Dedifferentiated amniotic fluid mesenchymal stem cell (primary cell): Measurements from ENCODE around the gene NEB.
"Not testable (repeated sequence)": the region's sequence is repeated elsewhere in the genome, so short reads cannot be mapped to it uniquely, and the experiment has no call there.

Experiments
- DNase-seq: peaks from one replicate; pipeline ENCODE4 v3.0.0-alpha.2; 2016; ENCODE audit errors: extremely low spot score

The NEB gene

DNA sequence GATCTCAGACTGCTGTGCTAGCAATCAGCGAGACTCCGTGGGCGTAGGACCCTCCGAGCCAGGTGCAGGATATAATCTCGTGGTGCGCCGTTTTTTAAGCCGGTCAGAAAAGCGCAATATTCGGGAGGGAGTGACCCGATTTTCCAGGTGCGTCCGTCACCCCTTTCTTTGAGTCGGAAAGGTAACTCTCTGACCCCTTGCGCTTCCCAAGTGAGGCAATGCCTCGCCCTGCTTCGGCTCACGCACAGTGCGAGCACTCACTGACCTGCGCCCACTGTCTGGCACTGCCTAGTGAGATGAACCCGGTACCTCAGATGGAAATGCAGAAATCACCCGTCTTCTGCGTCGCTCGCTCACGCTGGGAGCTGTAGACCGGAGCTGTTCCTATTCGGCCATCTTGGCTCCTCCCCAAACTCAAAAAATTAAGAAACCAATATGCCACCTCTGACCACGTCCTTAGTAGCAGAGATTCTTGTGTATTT is 29.8 kb downstream of the NEB start:
- DNase-seq = not testable (repeated sequence)

DNA sequence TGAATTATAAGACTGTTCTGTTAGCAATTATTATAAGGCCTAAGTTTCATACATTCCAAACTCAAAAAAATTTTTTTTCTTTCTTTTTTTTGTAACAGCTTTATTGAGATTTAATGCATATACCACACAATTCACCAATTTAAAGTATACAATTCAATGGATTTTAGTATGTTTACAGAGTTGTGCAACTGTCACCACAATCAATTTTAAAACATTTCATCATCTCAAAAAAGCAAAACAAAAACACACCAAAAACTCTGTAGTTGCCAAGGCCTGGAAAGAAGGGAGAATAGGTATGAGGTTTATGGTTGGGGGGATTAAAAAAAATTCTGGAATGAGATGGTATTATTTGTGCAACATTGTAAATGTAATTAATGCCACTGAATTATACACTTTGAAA is 36.1 kb downstream of the NEB start:
- DNase-seq = not testable (repeated sequence)

DNA sequence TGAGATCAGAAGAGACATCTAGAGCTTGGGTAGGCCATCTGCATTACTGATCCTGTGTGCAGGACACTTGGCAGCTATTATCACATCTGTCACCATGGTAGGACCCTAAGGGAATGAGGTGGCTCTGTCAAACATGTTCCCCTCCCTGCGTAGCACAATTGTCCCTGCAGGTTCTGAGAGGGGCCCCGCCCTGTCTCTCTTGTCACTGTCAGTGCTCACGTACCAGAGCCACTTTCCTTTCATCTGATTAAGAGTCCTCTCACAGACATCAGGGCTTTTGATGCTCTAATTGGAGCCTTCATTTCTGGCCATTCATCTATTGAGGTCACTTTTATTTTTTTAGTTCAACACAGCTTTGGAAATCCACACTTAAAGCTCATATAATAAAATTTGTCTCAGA is 38.5 kb downstream of the NEB start:
- DNase-seq = no peak

DNA sequence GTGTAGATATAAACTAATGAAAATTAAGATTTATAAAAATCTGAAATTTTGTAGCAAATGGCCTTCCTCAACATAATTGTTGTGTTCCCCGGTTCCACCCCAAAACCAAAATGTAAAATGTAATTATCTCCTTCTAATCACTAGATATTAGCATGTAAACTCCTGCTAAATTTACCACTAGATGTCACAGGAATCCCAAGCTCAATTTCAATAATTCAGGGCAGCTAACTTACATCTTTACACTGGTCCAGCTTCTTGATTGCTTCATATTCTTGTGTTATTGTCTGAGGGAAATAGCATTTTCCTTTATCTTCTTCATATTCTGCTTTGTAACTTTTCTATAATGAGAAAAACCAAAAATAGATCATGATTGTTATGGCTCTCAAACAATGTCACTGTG is 42.6 kb downstream of the NEB start:
- DNase-seq = no peak

DNA sequence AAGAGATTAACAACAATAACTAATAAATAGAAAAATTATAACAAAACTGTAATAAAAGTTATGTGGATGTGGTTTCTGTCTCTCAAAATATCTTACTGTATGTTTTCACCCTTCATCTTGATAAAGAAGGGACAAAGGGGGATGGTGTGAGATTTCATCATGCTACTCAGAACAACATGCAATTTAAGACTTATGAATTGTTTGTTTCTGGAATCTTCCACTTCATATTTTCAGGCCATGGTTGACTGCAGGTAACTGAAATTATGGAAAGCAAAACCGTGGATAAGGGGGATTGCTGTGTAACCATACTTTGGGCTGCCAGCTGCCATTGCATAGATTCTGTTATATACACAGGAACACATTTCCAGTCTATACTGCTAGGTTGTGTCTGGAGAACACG is 45.6 kb downstream of the NEB start:
- DNase-seq = no peak

DNA sequence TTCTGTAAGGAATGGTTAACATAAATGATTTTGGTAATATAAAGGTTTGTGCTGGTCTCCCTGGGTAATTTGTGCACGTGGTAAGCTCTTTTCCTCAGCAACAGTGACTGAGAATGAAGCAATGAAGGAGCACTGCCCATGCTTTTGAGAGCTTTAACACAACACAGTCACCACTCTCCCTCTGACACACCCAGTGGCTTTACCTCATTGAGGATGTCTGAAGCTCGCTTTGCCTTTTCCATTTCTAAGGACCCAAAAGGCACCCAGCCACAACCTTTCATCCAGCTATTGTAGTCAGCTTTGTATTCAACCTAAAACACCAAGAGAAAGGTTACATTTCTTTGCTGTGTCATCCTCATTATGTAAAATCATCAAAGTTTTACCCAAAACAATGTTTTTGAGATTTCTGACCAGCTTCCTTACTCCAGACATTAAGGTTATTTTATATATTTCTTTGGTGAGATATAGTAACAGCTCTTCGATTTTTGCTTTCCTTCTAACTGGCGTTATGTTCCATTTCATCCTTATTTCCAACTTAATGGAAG is 51.7 kb downstream of the NEB start:
- no peak for DNase-seq

DNA sequence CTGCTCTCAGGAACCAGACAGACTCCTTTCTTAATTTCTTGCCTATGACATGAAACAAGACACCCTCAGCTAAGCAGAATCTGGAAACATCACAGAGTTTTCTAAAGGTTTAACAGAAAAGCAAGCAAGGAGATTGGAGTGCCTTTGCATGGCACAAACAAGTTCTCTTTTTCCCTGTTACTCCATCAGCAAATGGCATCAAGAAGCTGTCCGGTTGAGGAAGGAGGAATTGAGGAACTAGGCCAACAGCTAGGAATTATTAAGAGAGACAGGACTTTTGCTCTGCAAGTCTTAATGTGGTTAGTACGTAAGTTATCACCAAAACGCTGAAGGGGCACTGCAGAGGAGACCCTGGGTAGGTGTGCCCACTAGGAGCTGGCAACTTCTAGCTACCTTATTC is 53.2 kb downstream of the NEB start:
- no peak for DNase-seq

DNA sequence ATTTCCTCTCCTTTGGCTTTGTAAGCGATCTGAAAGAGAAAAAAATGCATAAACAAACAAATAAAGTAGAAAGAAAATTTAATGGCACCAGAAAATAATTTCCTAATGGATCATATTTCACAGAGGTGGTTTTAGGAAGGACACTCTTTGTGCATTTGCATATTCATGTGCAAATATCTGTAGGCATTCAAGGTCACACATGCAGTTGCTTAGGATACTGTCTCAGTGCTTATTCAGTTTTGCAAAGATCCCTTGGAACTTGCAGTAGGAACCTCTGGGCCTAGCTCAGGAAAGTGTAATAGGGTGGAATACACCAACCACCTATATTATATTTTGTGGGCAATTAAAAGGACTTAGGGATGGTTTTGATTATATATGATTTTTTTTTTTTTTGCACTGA is 54.3 kb downstream of the NEB start:
- no peak for DNase-seq

DNA sequence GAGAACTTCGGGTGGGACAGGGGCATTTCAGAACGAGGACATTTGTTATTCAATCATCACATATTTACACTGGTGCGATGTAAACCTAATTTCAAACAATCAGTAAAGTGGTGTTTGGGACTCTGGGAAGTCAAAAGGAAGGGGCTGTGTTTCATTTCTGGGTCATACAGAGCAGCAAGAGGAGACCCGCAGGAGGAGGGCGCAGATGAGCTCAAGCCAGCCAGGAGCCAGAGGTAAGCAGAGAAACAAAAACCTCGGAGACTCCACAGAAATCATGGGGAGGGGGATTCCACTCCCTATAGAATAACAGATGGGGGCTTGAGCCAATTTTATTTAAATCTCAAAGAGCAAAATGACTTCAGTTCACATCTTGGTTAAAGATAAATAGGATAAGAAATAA is 55.4 kb downstream of the NEB start:
- DNase-seq = no peak

DNA sequence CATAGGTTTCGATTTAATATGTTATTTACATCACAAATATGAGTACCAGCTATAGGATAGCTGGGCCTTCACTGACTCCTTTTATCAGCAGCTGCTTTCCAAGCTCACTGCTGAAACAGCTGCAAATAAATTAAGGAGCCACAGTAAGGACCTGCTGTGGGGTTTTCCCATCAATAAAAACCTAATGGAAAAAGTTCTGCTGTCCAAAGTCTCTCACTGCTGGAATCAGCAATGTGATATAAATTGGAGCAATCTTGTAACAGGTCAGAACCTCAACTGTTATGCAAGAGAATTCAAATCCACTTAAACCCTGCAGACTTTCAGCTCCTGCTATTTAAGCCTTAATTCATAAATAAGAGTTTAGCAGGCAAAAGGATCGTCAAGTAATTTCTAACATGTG is 61.3 kb downstream of the NEB start:
- DNase-seq = no peak

DNA sequence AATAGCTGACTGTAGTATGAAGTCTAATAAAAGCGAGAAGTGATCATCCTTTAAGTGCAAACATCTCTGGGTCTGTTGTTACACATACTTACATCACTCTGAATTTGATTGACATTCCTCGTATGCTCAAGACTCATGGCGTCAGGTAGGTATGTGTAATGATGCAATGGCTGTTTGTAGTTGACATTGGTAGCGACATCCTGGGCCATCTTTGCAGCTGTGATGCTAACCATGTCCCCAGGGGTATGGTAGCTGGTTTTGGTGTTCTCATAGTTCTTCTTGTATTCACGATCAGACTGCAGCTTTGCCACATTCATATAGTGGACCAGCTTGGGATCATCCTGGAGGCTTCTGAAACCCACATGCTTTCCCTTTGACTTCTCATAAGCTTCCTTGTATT is 62.0 kb downstream of the NEB start:
- no peak for DNase-seq

DNA sequence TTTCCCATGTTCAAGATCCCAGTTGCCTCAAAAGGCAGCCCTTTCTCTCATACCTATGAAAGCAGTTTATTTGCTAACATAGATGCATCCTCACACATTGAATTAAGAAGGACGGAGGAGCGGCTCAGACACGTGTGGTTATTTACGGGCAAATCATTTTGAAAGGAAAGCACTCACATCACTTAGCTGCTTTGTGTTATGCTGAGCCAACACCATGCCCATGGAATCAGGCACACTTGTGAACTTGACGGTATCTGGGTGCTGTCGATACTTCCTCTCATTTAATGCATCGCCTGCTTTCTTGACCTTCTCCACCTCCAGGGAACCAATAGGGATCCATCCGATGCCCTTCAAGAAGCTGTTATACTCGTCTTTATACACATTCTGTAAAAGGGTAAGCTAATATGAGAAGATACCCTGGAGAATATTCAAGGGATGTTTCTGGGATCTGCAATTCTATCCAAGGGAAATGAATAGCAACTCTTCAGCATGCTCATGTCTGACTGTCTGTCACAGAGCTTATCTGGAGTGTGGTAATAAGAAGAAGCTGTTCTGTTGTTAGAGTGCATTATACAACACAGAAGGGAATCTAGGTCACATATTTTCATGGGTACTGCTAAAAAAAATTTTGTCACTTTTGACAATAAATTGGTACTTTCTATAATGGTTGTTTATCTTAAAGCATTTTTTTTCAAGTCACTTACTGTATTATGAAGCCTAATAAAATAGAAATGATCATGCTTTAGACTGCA is 63.3 kb downstream of the NEB start:
- DNase-seq = no peak

DNA sequence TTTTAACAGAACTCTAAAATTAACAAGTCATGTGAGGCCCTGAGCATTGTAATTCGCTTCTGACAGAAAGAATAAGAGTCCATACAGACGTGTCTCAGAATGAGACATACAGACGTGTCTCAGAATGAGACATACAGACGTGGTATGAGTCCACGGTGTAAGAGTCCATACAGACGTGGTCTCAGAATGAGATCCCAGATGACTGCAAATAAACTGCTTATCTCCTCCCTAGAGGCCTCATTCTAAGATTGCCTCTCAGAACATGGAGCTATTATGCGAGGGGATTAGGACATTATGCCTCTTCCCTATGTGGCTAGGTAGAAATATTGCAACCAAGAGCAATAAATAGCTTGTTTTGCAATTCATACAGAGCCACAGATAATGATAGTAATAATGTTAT is 63.9 kb downstream of the NEB start:
- DNase-seq = no peak

DNA sequence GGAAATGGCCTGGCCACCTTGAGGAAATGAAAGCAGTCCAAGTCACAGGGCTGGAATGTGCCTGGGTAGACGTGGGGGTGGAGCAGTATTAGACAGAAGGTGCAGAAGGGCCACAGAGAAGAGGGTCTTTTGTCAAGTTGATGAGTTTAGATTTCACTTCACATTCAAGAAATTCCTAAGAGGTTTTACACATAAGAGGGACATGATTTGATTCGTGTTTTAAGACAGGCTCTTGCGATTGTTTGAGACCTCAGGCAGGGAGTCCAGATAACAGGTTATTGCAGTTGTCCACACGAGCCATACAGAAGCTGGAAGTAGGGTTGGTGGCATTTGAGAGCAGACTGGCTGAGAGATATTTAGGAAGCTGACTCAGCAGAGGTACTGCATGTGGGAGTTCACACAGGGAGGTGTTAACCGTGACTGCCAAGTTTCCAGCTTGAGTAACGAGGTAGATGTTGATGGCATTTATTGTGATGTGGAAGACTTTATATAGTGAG is 64.6 kb downstream of the NEB start:
- DNase-seq = no peak

DNA sequence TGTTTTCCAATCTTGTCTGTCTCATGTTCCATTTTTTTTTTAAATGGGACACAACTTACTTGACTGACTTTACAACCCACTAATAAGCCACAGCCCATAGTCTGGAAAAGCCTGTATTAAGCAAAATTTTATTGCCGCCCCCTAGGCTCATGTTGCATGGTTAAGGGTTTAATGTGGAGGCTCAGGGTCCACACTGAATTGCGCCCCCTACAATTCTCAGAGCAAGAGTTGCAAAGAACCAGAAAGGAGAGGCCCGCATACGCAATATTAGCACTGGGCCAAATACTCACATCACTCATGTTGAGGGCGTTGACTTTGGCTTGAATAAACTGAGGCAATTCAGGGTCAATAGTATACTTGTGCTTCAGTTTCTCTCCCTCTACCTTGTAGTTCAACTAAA is 65.5 kb downstream of the NEB start:
- DNase-seq = no peak

DNA sequence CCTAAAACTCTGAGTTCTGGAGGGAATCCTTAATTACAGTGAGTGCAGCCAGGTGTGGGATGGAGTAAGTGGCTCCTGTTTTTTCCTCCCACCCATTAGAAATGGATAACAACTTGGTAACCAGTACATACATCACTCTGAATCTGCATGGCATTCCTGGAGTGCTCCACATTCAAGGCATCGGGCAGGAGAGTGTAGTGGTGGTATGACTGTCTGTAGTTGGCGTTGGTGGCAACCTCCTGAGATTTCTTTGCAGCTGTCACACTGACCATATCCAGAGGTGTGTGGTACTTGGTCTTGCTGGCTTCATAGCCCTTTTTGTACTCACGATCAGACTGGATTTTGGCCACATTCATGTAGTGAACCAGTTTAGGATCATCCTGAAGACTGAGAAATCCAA is 68.3 kb downstream of the NEB start:
- DNase-seq = no peak

DNA sequence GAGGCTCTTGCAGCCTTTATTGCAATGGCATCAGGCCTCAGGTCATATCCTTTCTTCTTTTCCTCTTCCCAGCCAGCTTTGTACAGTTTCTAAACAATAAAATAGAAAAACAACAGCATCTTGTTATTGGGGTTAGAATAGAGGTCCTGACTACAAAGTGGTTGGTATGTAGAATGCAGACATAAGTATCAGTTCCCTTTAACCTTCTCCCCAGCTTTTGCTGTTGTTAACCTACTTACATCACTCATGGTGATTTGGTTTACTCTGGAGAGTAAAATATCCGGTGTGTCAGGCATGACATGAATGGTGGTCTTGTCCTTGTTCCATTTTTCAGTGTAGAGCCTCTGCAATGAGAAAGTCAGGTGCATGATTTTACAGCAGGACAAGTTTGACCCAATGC is 69.8 kb downstream of the NEB start:
- DNase-seq = no peak

DNA sequence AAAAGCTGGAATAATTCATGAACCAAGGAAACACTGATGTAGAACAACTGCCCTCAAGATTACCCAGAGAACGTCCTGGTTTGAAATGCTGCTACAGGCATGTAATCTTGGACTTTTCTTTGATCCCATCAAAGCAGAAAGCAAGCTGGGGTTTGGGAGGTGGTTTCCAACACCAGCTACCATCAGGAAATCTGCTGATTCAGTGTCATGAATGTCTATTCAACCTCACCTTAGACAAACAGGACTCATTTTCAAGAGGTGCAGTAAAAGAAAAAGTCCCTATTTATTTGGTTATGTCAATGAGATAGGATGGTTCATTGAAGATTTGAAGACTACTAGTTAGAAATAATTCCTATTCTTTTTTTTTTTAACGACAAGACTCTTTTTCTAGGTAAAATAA is 72.7 kb downstream of the NEB start:
- no peak for DNase-seq

DNA sequence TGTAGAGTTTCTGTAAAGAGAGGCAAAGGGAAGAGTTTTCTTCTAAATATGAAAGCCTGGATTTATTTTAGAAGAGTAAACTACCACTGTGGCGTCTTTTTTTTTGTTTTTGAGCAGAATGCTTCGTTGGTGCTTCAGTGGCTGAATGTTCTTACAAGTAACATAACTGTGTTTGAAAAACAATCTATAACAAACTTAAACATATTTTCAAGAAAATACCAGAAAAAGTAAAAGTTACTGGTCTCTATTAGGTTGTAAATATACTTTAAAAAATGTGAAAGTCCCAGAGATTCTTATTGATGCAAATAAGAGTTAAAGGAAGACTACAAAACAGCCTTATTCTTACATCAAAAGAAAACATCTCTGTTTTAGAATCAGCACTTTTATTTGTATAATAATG is 76.2 kb downstream of the NEB start:
- no peak for DNase-seq

DNA sequence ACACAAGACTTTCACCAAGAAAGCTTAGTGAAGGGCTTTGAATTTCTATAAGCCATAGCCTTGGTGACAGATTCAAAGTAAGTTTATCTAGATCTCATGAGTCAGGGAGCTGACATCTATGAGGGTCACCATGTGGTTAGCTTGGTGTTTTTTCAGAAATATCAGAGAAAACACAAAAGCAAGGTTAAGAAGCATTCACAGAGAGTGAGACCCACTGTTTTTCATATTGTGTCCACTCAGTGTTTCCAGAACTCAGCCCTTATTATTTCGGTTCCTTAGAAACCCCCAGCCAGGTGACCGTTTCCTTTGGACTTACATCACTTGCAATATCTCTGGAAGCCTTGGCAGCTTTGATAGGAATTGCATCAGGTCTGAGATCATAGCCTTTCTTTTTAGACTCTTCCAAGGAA is 76.6 kb downstream of the NEB start:
- no peak for DNase-seq

DNA sequence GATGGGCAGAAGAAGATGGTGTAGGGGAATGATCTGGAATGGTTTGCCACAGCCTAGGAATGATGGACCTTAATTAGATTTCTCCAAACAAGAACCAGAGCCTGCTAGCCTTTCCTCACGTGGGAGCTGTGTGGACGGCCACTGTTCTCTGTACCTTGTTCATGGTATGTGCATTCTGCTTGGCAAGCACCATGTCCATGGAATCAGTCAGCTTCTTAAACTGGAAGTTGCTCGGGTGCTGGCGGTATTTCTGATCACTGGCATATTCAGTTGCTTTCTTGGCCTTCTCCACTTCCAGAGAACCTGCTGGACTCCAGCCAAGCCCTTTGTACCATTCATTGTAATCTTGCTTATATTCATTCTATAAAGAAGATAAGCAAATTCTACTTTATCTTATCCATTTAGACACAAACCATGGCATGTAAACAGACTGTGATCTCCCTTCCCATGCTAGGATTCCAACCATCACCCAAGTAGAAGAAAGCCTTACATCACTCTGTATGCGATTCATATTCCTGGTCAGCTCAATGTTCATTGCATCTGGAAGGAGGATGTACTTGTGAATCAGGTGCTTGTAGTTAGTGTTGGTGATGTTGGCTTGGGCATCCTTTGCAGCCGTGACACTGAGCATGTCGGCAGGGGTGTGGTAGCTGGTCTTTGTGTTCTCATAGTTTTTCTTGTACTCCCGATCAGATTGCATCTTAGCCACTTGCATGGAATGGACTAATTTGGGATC is 78.4 kb downstream of the NEB start:
- no peak for DNase-seq

DNA sequence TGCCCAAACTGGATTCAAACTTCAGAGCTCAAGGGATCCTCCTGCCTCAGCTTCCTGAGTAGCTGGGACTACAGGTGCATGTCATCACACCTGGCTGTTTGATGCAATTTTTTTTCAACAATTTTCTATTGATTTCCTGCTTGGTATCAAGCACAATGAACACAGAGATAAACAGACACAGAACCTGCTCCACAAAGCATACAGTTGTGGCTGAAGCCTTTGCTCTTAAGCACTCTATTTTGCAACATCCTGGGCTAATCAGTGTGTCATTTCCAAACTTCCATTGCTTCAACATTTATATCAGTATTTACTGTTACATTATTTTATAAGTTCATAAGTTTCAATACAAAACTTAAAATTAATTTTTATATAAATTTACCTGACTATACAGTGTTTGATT is 79.4 kb downstream of the NEB start:
- no peak for DNase-seq

DNA sequence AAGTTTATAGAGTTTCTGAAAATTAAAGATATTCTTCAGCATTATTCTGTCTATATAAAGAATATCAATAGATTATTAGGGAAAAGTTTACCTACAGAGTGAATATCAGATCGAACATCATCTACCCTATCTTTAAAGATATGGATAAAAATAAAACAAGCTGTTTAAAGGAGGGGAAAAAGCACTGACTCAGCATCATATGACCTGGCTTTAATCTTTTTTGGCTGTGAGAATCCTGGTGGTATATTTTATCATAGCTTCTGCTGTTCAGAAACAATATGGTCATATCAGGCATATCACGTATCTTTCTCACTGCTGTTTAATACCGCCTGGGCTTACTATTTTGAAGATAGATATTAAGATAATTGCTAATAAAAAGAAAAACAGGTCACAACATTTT is 80.2 kb downstream of the NEB start:
- DNase-seq = no peak
